Stimulated activated CD8-positive, alpha-beta memory T cell treated with anti-CD3 and anti-CD28 coated beads, Interleukin-15, amount 100 ng/mL, for 1 hour (primary cell): ENCODE results near the gene ABCC4.
A peak's percentile ranks its signal among the peaks of the same experiment; 100 is the strongest.

Experiments used
- DNase-seq: peaks from one replicate; pipeline ENCODE4 v3.0.0-alpha.2; 2020; ENCODE audit warnings: low read depth

Gene ABCC4

GRCh38 chr13:95301183-95301967 is at the start of gene ABCC4:
Gene ABCC4, minus strand, starts transcription at chr13:95301451. Its CDS starts 137 bp downstream, at chr13:95301314.
- peak; percentile 4 for DNase-seq

- no peak for DNase-seq
Observed at GRCh38 chr13:95349267-95349666, 48.0 kb upstream of the ABCC4 start.

- no peak for DNase-seq
Observed at GRCh38 chr13:95343944-95344343, 42.7 kb upstream of the ABCC4 start.

GRCh38 chr13:95341441-95341840 is 40.2 kb upstream of the ABCC4 start:
- no peak for DNase-seq

- no peak for DNase-seq
Observed at GRCh38 chr13:95338905-95339304, 37.7 kb upstream of the ABCC4 start.

- no peak for DNase-seq
Observed at GRCh38 chr13:95337597-95337996, 36.3 kb upstream of the ABCC4 start.

- no peak for DNase-seq
Observed at GRCh38 chr13:95335667-95336066, 34.4 kb upstream of the ABCC4 start.

GRCh38 chr13:95328386-95328785 is 27.1 kb upstream of the ABCC4 start:
- no peak for DNase-seq

- DNase-seq, result no peak
Observed at GRCh38 chr13:95327190-95327589, 25.9 kb upstream of the ABCC4 start.

- DNase-seq, result no peak
Observed at GRCh38 chr13:95326695-95327094, 25.4 kb upstream of the ABCC4 start.

- DNase-seq, result no peak
Observed at GRCh38 chr13:95325485-95325884, 24.2 kb upstream of the ABCC4 start.

- DNase-seq, result no peak
Observed at GRCh38 chr13:95323930-95324662, 22.8 kb upstream of the ABCC4 start.

GRCh38 chr13:95319551-95320274 is 18.5 kb upstream of the ABCC4 start:
- DNase-seq, result no peak

- DNase-seq, result no peak
Observed at GRCh38 chr13:95317039-95317989, 16.1 kb upstream of the ABCC4 start.

- DNase-seq, result no peak
Observed at GRCh38 chr13:95315752-95316151, 14.5 kb upstream of the ABCC4 start.

- DNase-seq, result no peak
Observed at GRCh38 chr13:95307507-95307906, 6.3 kb upstream of the ABCC4 start.

- DNase-seq, result no peak
Observed at GRCh38 chr13:95304453-95304852, 3.2 kb upstream of the ABCC4 start.

GRCh38 chr13:95301968-95302393 is 730 bp upstream of the ABCC4 start:
- DNase-seq, result peak; percentile 0

- DNase-seq, result peak; percentile 12
Observed at GRCh38 chr13:95300625-95301182, 547 bp downstream of the ABCC4 start.

- DNase-seq, result no peak
Observed at GRCh38 chr13:95298971-95299621, 2.2 kb downstream of the ABCC4 start.
